HTR-8/SVneo (cell line): ENCODE measurements around the gene USP48.
A peak's percentile ranks its signal among the peaks of the same experiment; 100 is the strongest.
"Not testable (repeated sequence)": the region's sequence is repeated elsewhere in the genome, so short reads cannot be mapped to it uniquely, and the experiment has no call there.

ENCODE experiments used
- DNase-seq: peaks from one replicate; pipeline ENCODE4 v3.0.0; 2011; ENCODE audit warnings: low spot score, mixed read lengths; ENCODE audit not compliant: insufficient read length
- FAIRE-seq: peaks from 2 replicates; lab custom pipeline; 2011; peaks lifted over from hg19 to GRCh38; lab: Jason Lieb, UNC

The USP48 gene

DNA sequence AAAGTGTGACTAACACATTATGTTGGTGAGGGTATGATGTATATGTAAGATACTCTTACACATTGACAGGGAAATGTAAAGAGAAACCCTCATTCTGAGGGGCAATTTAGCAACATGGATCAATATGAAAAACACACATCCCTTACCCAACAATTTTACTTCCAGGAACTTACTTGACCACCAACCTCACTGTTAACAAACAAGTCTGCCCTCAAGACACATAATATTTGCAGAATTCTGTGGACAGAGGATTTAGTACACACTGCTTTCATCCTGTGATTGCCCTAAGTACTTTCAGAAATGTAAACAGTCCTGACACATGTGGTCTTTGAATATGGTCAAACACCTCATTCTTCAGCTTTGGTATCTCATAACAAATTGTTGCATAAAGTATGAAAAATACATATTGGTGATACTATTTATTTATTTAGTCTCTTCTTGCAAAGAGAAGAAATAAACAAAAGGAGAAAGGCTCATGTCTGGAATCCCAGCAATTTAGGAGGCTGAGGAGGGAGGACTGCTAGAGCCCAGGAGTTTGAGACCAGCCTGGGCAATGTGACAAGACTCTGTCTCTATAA lies 6.9 kb downstream of the USP48 start:
- FAIRE-seq (no peak), DNase-seq (no peak)

DNA sequence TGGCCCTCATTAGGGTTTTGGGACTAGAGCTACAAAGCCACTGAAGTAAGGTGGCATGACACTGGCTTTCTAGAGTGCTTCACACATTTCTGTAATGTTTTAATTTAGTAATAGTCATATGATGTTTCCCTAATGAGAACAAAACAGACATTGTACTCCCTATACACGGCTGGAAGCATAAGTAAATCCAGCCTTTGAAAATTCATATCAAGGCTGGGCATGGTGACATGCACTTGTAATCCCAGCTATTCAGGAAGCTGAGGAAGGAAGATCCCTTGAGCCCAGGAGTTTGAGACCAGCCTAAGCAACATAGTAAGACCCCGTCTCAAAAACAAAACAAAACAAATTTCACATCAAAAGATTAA lies 7.4 kb downstream of the USP48 start:
- DNase-seq (no peak), FAIRE-seq (no peak)

DNA sequence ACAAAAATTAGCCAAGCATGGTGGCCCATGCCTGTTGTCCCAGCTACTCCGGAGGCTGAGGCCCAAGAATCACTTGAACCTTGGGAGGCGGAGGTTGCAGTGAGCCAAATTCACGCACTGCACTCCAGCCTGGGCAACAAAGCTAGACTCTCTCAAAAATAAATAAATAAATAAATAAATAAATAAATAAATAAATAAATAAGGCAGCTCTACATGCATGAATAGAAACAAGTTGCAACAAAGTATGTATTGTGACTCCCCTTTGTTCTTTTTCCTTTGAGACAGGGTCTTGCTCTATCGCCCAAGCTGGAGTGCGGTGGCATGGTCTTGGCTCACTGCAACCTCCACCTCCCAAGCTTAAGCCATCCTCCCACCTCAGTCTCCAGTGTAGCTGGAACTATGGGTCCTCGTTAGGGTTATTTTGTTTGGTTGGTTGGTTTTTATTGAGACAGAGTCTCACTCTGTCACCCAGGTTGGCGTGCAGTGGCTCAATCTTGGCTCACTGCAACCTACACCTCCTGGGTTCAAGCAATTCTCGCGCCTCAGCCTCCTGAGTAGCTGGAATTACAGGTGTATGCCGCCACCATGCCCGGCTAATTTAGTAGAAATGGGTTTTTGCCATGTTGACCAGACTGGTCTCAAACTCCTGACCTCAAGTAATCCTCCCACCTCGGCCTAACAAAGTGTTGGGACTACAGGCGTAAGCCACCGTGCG lies 8.0 kb downstream of the USP48 start:
- DNase-seq, result no peak
- FAIRE-seq, result no peak

DNA sequence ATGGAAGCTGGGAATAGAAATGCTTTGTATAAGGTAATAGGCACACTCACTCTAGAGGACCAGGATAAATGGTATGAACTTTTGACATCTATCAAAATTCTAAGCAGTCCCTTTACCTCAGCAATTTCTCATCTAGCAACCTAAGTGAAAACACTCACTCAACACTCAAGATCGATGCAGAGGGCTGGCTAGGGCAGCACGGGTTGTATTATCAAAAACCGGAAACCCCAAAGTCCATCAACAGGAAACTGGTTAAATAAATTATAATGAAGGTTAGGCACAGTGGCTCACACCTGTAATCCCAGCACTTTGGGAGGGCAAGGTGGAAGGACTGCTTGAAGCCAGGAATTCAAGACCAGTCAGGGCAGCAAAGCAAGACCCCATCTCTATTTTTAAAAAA lies 9.4 kb downstream of the USP48 start:
- DNase-seq, result no peak
- no peak for FAIRE-seq

DNA sequence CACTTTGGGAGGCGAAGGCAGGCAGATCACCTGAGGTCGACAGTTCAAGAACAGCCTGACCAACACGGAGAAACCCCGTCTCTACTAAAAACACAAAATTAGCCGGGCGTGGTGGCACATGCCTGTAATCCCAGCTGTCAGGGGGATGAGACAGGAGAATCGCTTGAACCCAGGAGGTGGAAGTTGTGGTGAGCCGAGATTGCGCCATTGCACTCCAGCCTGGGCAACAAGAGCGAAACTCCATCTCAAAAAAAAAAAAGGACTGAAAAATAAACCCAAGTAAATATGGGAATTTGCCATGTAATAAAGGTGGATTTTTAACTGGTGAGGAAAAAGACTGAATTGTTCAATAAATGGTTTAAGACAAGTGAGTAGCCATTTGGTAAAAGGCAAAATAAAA lies 11.3 kb downstream of the USP48 start:
- FAIRE-seq, DNase-seq: not testable (repeated sequence)

DNA sequence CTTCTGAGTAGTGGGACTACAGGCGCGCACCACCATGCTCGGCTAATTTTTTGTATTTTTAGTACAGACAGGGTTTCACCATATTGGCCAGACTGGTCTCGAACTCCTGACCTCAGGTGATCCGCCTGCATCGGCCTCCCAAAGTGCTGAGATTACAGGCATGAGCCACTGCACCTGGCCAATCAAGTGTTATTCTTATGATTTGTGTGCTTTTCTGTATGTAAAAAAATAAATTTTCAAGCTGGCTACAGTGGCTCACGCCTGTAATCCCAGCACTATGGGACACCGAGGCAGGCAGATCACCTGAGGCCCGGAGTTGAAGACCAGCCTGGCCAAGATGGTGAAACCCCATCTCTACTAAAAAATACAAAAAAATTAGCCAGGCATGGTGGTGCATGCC lies 12.3 kb downstream of the USP48 start:
- not testable (repeated sequence) for DNase-seq, FAIRE-seq

DNA sequence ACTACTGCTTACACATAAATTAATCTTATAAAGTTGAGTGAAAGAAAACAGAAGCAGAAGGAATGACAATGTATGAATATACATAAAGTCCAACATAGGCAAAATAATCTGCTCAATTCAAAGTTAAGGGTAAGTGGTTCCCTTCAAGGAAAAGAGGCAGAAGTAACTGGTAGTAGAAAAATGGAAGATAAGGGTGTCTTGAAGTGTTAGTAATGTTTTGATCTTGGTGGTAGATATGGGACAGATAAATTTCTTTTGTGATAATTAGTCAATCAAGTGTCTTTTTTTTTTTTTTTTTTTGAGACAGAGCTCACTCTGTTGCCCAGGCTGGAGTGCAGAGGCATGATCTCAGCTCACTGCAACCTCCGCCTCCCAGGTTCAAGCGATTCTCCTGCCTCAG lies 12.7 kb downstream of the USP48 start:
- FAIRE-seq (no peak), DNase-seq (no peak)

DNA sequence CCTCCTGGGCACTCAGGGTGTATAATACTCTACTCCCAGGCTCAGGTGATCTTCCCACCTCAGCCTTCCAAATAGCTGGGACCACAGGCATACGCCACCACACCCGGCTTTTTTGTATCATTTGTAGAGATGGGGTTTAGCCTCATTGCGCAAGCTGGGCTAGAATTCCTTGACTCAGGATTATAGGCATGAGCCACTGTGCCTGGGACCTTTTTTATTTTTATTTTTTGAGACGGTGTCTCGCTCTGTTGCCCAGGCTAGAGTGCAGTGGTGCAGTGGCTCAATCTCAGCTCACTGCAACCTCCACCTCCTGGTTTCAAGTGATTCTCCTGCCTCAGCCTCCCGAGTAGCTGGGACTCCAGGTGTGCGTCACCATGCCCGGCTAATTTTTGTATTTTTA lies 15.8 kb downstream of the USP48 start:
- not testable (repeated sequence) for DNase-seq, FAIRE-seq

DNA sequence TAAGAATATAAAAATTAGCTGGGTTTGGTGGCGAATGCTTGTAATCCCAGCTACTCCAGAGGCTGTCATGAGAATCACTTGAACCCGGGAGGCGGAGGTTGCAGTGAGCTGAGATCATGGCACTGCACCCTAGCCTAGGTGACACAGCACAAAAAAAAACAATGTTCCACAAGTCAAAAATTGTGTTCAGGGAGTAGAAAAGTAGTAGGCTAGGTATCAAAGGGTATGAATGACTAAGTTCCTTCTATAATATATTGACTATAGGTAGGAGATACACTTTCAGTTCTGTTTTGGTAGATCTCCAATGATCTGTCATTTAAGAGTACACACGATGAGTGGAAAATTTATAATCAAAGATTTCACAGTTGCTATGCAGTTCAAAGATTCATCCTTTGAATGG lies 16.7 kb downstream of the USP48 start:
- DNase-seq (no peak), FAIRE-seq (no peak)

DNA sequence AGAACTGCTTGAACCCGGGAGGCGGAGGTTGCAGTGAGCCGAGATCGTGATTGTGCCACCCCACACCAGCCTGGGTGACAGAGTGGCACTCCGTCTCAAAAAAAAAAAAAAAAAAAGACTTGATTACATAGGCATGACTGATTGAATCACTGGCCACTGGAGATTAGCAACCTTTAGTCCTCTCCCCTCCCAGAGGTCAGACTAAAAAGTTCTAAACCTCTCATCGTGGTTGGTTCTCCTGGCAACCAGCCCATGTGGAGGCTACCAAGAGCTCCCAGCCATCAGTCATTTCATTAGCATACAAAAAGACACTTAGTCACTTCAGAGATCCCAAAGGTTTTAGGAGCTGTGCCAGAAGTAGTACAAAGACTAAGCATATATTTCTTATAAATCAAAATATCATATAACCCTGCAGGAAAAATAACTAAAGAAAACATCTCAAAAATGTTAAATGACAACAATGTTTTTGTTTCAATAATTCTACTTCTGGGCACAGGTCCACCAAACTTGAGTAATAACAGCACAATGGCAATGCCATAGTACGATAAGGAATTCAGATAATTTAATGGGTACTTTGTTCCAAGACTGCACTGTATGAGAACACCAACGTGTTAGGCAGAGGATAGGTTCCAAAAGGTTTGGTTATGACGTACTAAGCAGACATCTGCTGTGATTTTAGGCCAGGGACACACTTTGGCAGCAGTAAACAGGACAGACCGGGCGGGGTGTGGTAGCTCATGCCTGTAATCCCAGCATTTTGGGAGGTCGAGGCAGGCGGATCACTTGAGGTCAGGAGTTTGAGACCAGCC lies 18.1 kb downstream of the USP48 start:
- FAIRE-seq, result no peak

DNA sequence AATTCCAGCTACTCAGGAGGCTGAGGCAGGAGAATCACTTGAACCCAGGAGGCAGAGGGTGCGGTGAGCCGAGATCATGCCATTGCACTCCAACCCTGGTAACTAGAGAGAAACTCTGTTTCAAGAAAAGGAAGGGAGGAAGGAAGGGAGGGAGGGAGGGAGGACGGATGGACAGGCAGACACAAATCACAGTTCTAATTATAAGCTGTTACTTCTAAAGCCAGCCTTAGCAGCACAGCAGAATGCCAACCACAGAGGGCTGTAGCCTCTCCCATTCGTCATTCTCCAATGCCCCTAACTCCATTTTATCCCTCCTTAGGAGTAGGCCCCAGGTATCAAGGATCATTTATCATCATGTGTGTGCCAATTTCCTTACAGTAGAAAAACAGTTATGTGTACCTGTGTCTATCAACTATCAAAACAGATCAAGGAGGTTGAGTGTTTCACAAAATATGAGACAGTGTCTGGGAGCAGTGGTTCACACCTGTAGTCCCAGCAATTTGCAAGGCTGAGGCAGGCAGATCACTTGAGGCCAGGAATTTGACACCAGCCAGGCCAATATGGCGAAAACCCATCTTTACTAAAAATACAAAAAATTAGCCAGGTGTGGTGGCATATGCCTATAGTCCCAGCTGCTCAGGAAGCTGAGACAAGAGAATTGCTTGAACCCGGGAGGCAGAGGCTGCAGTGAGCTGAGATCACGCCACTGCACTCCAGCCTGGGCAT lies 19.1 kb downstream of the USP48 start:
- FAIRE-seq (no peak), DNase-seq (no peak)

More for the DNA sequence above, 18.1 kb downstream of the USP48 start:
- peak; percentile 63 for DNase-seq

DNA sequence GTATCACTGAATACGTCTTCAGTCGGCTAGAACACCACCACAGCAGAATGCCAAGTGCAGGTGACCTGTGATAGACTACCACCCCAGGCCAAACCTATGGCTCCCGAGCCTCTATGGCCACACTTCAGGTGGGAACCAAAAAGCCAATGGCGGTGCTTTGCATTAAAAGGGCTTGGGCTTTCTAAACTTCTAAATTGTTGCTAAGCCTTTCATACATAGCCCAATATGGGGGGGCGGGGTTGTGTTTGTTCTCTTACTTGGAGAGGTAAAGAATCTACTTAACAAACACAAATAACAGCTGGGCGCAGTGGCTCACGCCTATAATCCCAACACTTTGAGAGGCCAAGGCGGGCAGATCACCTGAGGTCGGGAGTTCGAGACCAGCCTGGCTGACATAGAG lies 19.7 kb downstream of the USP48 start:
- DNase-seq (no peak), FAIRE-seq (no peak)

DNA sequence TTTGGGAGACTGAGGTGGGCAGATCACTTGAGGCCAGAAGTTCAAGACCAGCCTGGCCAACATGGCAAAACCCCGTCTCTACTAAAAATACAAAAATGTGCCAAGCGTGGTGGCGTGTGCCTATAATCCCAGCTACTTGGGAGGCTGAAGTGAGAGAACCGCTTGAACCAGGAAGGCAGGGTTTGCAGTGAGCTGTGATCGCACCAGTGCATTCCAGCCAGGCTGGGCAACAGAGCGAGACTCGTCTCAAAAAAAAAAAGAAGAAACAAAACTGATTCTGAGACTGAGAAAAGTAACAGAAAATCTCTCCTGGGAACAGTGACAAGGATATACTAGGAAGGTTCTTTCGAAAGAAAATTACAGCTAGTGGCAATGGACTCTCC lies 20.9 kb downstream of the USP48 start:
- DNase-seq (no peak), FAIRE-seq (no peak)

DNA sequence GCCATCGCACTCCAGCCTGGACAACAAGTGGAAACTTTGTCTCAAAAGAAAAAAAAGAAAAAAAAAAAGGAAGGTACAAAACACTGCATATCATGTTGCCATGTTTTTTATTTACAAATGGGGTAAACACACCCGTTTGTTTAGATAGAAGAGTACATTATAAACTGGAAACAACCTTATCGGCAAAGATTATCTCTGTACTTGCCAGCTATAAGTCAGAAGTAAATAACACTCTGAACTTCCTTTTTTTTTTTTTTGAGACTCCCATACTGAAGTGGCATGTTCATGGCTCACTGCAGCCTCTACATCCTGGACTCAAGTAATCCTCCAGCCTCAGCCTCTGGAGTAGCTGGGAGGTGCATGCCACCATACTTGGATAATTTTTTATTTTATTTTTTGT lies 21.9 kb downstream of the USP48 start:
- FAIRE-seq, result no peak
- DNase-seq, result no peak

DNA sequence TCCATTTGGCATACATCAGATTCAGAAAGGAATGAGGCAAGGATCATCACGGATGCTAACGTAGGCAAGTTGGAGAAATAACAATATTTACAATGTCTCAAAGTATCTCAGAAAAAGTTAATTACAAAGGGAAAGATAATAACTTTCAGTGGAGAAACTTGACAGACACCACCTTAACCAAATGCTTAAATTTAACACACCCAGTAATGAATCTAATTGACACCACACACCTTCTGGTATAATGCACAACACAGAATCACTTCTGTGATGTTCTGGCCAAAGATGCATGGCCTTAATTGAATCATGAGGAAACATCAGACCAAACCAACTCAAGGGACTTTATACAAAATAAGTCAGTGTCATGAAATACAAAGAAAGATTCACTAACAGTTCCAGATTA lies 23.1 kb downstream of the USP48 start:
- FAIRE-seq, result no peak
- no peak for DNase-seq

DNA sequence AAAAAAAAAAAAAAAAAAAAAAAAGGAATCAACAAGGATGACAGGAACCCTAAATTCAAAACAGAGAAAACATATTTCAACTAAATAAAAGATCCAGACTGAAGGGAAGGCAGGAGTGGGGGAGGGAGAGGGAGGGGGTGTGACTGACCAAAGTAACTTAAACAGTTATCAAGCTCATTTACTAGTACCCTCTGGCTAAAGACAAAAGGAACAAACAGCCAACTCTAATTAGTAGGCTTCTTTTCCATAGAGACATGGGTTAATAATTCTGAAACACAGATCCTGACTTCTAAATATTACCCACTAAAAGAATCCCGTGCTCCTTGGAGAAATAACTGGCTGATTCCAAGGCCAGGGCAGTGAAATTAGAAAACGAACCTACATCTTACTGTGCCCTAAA lies 23.8 kb downstream of the USP48 start:
- DNase-seq, result no peak
- FAIRE-seq, result no peak

DNA sequence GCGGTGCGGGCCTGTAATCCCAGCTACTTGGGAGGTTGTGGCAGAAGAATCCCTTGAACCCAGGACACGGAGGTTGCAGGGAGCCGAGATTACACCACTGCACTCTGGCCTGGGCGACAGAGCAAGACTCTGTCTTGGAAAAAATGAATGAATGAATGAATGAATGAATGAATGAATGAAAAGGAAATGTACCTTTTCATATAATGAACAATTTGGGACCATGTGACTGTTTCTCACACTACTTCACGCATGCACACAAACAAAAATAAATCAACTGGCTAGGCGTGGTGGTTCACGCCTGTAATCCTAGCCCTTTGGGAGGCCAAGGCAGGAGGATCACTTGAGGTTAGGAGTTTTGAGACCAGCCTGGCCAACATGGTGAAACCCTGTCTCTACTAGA lies 24.3 kb downstream of the USP48 start:
- FAIRE-seq (no peak), DNase-seq (no peak)

DNA sequence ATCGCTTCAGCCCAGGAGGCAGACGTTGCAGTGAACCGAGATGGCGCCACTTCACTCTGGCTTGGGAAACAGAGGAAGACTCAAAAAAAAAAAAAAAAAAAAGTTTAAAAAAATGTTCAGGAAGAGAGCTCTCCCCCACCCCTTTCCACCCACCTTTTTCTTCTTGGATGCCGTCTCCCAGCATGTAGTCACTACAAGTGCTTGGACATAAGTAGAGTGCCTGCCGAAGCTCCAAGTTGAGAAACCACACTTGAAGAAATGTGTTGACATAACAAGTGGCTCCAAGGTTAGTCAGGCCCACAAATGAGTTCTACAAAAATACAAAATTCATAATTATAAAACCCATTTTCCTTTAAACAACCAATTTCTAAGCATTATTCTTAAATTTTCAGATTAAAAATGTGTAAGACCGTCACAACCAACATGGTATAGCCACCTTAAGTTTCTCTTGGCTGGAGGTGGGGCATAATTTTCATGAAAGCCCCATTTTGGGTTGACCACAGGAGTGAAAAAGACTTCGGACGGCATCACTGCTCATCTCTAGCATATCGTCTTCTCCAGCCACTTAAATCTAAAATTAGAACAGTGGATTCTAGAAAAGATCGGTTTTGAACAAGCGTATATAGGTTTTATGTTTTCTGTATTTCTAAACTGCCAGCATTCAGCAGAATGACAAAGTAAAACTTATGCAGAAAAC lies 26.4 kb downstream of the USP48 start:
- DNase-seq, result no peak

DNA sequence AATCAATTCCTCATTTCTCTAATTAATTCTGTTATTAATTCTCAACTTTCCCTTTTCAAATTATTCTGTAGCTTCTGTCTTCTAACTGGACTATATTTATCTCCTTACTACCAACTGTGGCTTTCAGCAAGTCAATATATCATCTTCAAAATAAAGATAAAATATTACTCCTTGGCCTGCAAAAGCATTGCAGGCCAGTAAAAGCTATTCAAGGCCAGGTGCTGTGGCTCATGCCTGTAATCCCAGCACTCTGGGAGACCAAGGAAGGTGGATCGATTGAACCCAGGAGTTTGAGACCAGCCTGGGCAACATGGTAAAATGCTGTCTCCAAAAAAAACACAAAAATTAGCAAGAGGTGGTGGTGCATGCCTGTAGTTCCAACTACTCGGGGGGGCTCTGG lies 27.9 kb downstream of the USP48 start:
- DNase-seq (no peak), FAIRE-seq (no peak)

More for the DNA sequence above, 26.4 kb downstream of the USP48 start:
- FAIRE-seq, result no peak

DNA sequence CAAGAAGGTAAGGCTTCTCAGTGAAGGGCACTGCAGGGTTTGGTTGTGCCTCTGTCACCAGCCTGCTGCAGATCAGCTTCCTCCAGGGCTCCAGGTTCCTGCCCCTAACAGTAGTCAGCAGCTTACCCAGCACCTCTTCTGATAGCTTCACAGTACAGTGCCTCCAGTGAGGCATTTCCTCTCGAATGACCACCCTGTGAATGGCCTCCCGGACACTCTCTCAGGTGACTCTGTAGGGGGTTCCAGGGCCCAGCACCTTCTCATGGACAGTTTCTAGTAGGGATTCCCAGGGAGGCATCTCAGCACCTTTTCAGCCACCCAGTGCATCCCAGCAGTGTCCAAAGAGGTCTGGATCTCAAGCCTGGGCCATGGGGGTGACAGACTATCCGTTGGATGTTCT lies 28.4 kb downstream of the USP48 start:
- DNase-seq (no peak), FAIRE-seq (no peak)
